GM19043 (cell line): ENCODE results near the gene SCYL1.
"Not testable (repeated sequence)": the region's sequence is repeated elsewhere in the genome, so short reads cannot be mapped to it uniquely, and the experiment has no call there.

Source experiments
- ATAC-seq: cut with Tn5 transposase; IDR thresholded peaks from one replicate; pipeline ENCODE4 v1.9.1; 2021; ENCODE audit warnings: low read depth; ENCODE audit not compliant: unreplicated experiment

SCYL1 gene

GRCh38 chr11:65564879-65565559 is 40.1 kb downstream of the SCYL1 start:
- ATAC-seq, result not testable (repeated sequence)

- no peak for ATAC-seq
Observed at GRCh38 chr11:65565624-65566453, 41.0 kb downstream of the SCYL1 start.

GRCh38 chr11:65569164-65569972 is 44.5 kb downstream of the SCYL1 start:
- peak; percentile 6 for ATAC-seq

GRCh38 chr11:65569973-65570918 is 45.4 kb downstream of the SCYL1 start, which contains the start of gene ZNRD2:
Gene ZNRD2 (plus strand): TSS chr11:65570477. CDS start chr11:65570492, 15 bp downstream.
- peak; percentile 57 for ATAC-seq

- ATAC-seq, result no peak
Observed at GRCh38 chr11:65571420-65571819, 46.5 kb downstream of the SCYL1 start.

- ATAC-seq, result no peak
Observed at GRCh38 chr11:65571940-65572339, 47.1 kb downstream of the SCYL1 start.

- ATAC-seq, result no peak
Observed at GRCh38 chr11:65572356-65573051, 47.6 kb downstream of the SCYL1 start, which contains the start of gene FAM89B. Gene FAM89B (plus strand): TSS chr11:65572538. CDS start chr11:65572670, 132 bp downstream.

- ATAC-seq, result no peak
Observed at GRCh38 chr11:65573391-65574079, 48.7 kb downstream of the SCYL1 start.

GRCh38 chr11:65574109-65574810 is 49.4 kb downstream of the SCYL1 start:
- peak; percentile 27 for ATAC-seq

GRCh38 chr11:65574811-65575567 is 50.1 kb downstream of the SCYL1 start:
- ATAC-seq, result no peak

- no peak for ATAC-seq
Observed at GRCh38 chr11:65575568-65576231, 50.8 kb downstream of the SCYL1 start, which contains the start of gene EHBP1L1. Gene EHBP1L1 (plus strand): TSS chr11:65576053. CDS start chr11:65576303, 250 bp downstream.

- ATAC-seq, result no peak
Observed at GRCh38 chr11:65576232-65576866, 51.5 kb downstream of the SCYL1 start.

- no peak for ATAC-seq
Observed at GRCh38 chr11:65576867-65577755, 52.2 kb downstream of the SCYL1 start.

GRCh38 chr11:65577756-65578109 is 52.9 kb downstream of the SCYL1 start:
- no peak for ATAC-seq

GRCh38 chr11:65578134-65578533 is 53.3 kb downstream of the SCYL1 start:
- ATAC-seq, result no peak
